HCT116 (cell line): Measurements from ENCODE around the gene NEO1. TPM values are rescaled to one million over a fixed set of nuclear protein-coding genes. Genes with fewer than 3 reads are reported as not detected.

ENCODE experiments used
- ATAC-seq: fragments of 200-7000 bp; cut with Tn5 transposase; 2 replicates; pipeline ENCODE4 v1.9.1; 2020; ENCODE audit warnings: mild to moderate bottlenecking, moderate library complexity
- BruUV-seq: library from RNA; stranded (reverse); fragments of 400-500 nt; replicated peaks from 2 replicates; lab custom pipeline; 2021; lab: Mats Ljungman, UMichigan
- CTCF ChIA-PET: fragments of 300-600 bp; sonication (Branson Sonifier 250); formaldehyde crosslinking; loops from one replicate; lab custom pipeline; 2021; ENCODE audit warnings: antibody characterized with exemption; lab: Charles Lee
- POLR2A ChIA-PET: fragments of 300-600, 350-600 bp; sonication (Branson Sonifier 250); formaldehyde crosslinking; loops from one replicate; lab custom pipeline; 2021; ENCODE audit warnings: antibody characterized with exemption; lab: Charles Lee
- RAD21 ChIA-PET, 2 experiments: fragments of 300-600 bp; sonication (Branson Sonifier 250); formaldehyde crosslinking; loops; one replicate each; lab custom pipeline; 2023; ENCODE audit warnings: low total read pairs in 2 of 2; ENCODE audit not compliant: uncharacterized antibody in 2 of 2, unreplicated experiment in 2 of 2, low non-redundant PET in 1 of 2; lab: Charles Lee
- DNase-seq: peaks from one replicate; pipeline ENCODE4 v3.0.0-alpha.2; 2010; ENCODE audit warnings: low read depth, low spot score
- H2AFZ ChIP-seq: fragments of 200-600 bp; shearing (Covaris generic), sonication (generic); 2 replicates; pipeline ENCODE4 v1.6.1; 2017; ENCODE audit warnings: low read depth, mixed run types, mixed read lengths, antibody characterized with exemption, low read length; ENCODE audit not compliant: poor library complexity, severe bottlenecking
- H3K27ac ChIP-seq: 2 replicates; pipeline ENCODE4 v1.5.1; 2012; ENCODE audit warnings: low read depth, low read length
- H3K27me3 ChIP-seq: fragments of 200-600 bp; sonication (generic); 2 replicates; pipeline ENCODE4 v1.6.1; 2016; ENCODE audit warnings: mixed run types, low read length, mixed read lengths; ENCODE audit not compliant: insufficient read depth
- H3K36me3 ChIP-seq, 2 experiments: fragments of 200-500 bp in 1 of 2; fragments of 200-600 bp in 1 of 2; sonication (Bioruptor generic) in 1 of 2; sonication (generic) in 1 of 2; 2 replicates each; pipeline versions ENCODE4 v1.5.1 to v1.6.1; 2014 to 2016; ENCODE audit warnings: low read length in 2 of 2, inconsistent platforms in 1 of 2, mixed read lengths in 1 of 2, mixed run types in 1 of 2; ENCODE audit not compliant: insufficient read depth in 2 of 2, control insufficient read depth in 1 of 2
- H3K4me1 ChIP-seq, 2 experiments: fragments of 200-600 bp in 1 of 2; sonication (generic) in 1 of 2; 2 replicates each; pipeline versions ENCODE4 v1.5.1 to v1.6.1; 2012 to 2017; ENCODE audit warnings: low read length in 2 of 2, inconsistent platforms in 1 of 2, mild to moderate bottlenecking in 1 of 2, mixed read lengths in 1 of 2, mixed run types in 1 of 2, moderate library complexity in 1 of 2; ENCODE audit not compliant: insufficient read depth in 2 of 2, control insufficient read depth in 1 of 2
- H3K4me2 ChIP-seq: fragments of 200-600 bp; sonication (generic); 2 replicates; pipeline ENCODE4 v1.6.1; 2017; ENCODE audit warnings: mixed run types, low read length, mixed read lengths
- H3K4me3 ChIP-seq, 2 experiments: fragments of 200-600 bp in 1 of 2; sonication (generic) in 1 of 2; replicated peaks in 1 of 2; 2 replicates each; pipeline ENCODE4 v1.5.1; 2011 to 2016; ENCODE audit warnings: low read length in 2 of 2, control low read depth in 1 of 2, low read depth in 1 of 2, mild to moderate bottlenecking in 1 of 2, mixed read lengths in 1 of 2, mixed run types in 1 of 2
- H3K79me2 ChIP-seq: fragments of 200-600 bp; sonication (generic); 2 replicates; pipeline ENCODE4 v1.6.1; 2017; ENCODE audit warnings: mild to moderate bottlenecking, mixed run types, low read length, moderate library complexity, mixed read lengths; ENCODE audit not compliant: insufficient read depth
- H3K9ac ChIP-seq: fragments of 200-600 bp; sonication (generic); 2 replicates; pipeline ENCODE4 v1.6.1; 2016; ENCODE audit warnings: low read length, mixed read lengths
- H3K9me2 ChIP-seq: fragments of 200-600 bp; sonication (generic), shearing (Covaris generic); 2 replicates; pipeline ENCODE4 v1.6.1; 2017; ENCODE audit warnings: mixed run types, mild to moderate bottlenecking, moderate library complexity; ENCODE audit not compliant: insufficient read depth
- H3K9me3 ChIP-seq, 2 experiments: fragments of 200-500 bp in 1 of 2; fragments of 200-600 bp in 1 of 2; sonication (Bioruptor generic) in 1 of 2; sonication (generic) in 1 of 2; 2 replicates each; pipeline ENCODE4 v1.6.1; 2014 to 2017; ENCODE audit warnings: low read length in 2 of 2, mixed read lengths in 2 of 2, inconsistent platforms in 1 of 2, low read depth in 1 of 2, mild to moderate bottlenecking in 1 of 2, mixed run types in 1 of 2, moderate library complexity in 1 of 2; ENCODE audit not compliant: control insufficient read depth in 1 of 2, insufficient read depth in 1 of 2
- H4K20me1 ChIP-seq: fragments of 200-600 bp; sonication (generic), shearing (Covaris generic); 2 replicates; pipeline ENCODE4 v1.6.1; 2017; ENCODE audit warnings: mixed run types, mild to moderate bottlenecking, moderate library complexity; ENCODE audit not compliant: insufficient read depth
- CBX3 ChIP-seq: IDR thresholded peaks from 2 replicates; pipeline ENCODE4 v1.6.1; 2012; ENCODE audit warnings: low read depth
- EZH2 ChIP-seq: fragments of 200-600 bp; sonication (generic); IDR thresholded peaks from 2 replicates; pipeline ENCODE4 v1.6.1; 2017; ENCODE audit warnings: antibody characterized with exemption, mixed run types
- EZH2phosphoT487 ChIP-seq: fragments of 200-600 bp; IDR thresholded peaks from 2 replicates; pipeline ENCODE4 v1.6.1; 2018; ENCODE audit warnings: antibody characterized with exemption, borderline replicate concordance
- POLR2A ChIP-seq: IDR thresholded peaks from 2 replicates; pipeline ENCODE4 v1.7.0; 2011; ENCODE audit warnings: borderline replicate concordance; ENCODE audit not compliant: insufficient read depth, insufficient read length; ENCODE audit errors: extremely low read depth
- POLR2AphosphoS5 ChIP-seq: IDR thresholded peaks from 2 replicates; pipeline ENCODE4 v1.6.1; 2011; ENCODE audit warnings: mild to moderate bottlenecking, low read depth, low read length, moderate library complexity
- RAD21 ChIP-seq: IDR thresholded peaks from 2 replicates; pipeline ENCODE4 v1.6.1; 2012; ENCODE audit warnings: low read depth, mild to moderate bottlenecking
- YY1 ChIP-seq: IDR thresholded peaks from 2 replicates; pipeline ENCODE4 v1.6.1; 2011; ENCODE audit warnings: low read length, low read depth, moderate library complexity, mild to moderate bottlenecking; ENCODE audit not compliant: insufficient replicate concordance; ENCODE audit errors: extremely low read depth
- ZFX ChIP-seq: fragments of 450-650 bp; IDR thresholded peaks from 2 replicates; pipeline ENCODE4 v1.6.1; 2017
- ZNF274 ChIP-seq: fragments of 200-500 bp; sonication (Bioruptor generic); IDR thresholded peaks from 2 replicates; pipeline ENCODE4 v1.6.1; 2014; ENCODE audit warnings: mild to moderate bottlenecking, low read depth, low read length, inconsistent platforms
- intact Hi-C: fragments of 100-400 bp; cut with micrococcal nuclease; formaldehyde crosslinking; loops from 2 replicates; pipeline ENCODE4 v1.10.0; 2022
- total RNA-seq: library from RNA; stranded (reverse); gene quantifications from one replicate; pipeline ENCODE4 v1.2.1, GENCODE V29; 2021; ENCODE audit not compliant: unreplicated experiment
- TF ChIP-seq, protein P1 (sequence below): IDR thresholded peaks from 2 replicates; pipeline ENCODE4 v1.6.1; 2012
- TF ChIP-seq, protein P2 (sequence below): IDR thresholded peaks from 2 replicates; pipeline ENCODE4 v1.6.1; 2011; ENCODE audit warnings: mild to moderate bottlenecking, low read length, moderate library complexity; ENCODE audit not compliant: insufficient replicate concordance; ENCODE audit errors: extremely low read depth
- TF ChIP-seq, protein P3 (sequence below): IDR thresholded peaks from 2 replicates; pipeline ENCODE4 v1.6.1; 2012; ENCODE audit warnings: low read depth
- TF ChIP-seq, protein P4 (sequence below): IDR thresholded peaks from 2 replicates; pipeline ENCODE4 v1.6.1; 2012

The NEO1 gene
- total RNA-seq, 1 experiment from 2014 or later = 30.0 TPM

DNA sequence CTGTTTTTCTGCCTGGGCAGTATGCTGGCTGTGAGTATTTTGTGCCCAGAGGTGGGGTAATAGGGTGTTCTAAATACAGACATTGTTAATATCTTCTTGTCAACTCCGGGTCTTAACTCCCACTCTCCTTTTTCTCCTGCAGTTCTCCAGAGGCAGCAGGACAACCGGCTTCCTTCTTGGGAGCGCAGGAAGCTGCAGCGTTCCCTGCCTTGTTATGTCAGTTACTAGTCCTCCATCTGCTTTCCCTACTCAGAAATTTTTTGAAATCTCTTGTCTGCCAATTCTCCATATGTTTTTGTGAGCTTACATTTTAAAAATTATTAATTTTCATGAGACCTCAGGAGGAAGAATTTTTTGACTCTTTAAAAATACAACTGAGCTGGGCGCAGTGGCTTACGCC lies 67.2 kb downstream of the NEO1 start:
- H3K9me2 ChIP-seq = no peaks in the 10 kb centered on the region
- ChIA-PET CTCF (interaction anchor here (1.6 kb wide), 1 partner anchor 10 kb away, joined by 3 read pairs; no protein-coding TSS in a partner anchor), POLR2A (no interaction called here), RAD21 (no interaction called here)
- TF ChIP-seq EZH2 = no peak
- TF ChIP-seq, protein P1, sequence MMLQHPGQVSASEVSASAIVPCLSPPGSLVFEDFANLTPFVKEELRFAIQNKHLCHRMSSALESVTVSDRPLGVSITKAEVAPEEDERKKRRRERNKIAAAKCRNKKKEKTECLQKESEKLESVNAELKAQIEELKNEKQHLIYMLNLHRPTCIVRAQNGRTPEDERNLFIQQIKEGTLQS = no peak
- no peak for TF ChIP-seq RAD21
- TF ChIP-seq, protein P2, sequence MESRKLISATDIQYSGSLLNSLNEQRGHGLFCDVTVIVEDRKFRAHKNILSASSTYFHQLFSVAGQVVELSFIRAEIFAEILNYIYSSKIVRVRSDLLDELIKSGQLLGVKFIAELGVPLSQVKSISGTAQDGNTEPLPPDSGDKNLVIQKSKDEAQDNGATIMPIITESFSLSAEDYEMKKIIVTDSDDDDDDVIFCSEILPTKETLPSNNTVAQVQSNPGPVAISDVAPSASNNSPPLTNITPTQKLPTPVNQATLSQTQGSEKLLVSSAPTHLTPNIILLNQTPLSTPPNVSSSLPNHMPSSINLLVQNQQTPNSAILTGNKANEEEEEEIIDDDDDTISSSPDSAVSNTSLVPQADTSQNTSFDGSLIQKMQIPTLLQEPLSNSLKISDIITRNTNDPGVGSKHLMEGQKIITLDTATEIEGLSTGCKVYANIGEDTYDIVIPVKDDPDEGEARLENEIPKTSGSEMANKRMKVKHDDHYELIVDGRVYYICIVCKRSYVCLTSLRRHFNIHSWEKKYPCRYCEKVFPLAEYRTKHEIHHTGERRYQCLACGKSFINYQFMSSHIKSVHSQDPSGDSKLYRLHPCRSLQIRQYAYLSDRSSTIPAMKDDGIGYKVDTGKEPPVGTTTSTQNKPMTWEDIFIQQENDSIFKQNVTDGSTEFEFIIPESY = no peak
- TF ChIP-seq YY1 = no peak
- H3K27ac ChIP-seq = no peak overlapping the region
- no peak for DNase-seq
- no peaks in the 10 kb centered on the region; a peak in 1 of 4 replicates for H3K36me3 ChIP-seq
- H3K9me3 ChIP-seq = no peaks in the 10 kb centered on the region
- H2AFZ ChIP-seq = no peak overlapping the region
- BruUV-seq = no TSS peak
- H3K9ac ChIP-seq = no peak overlapping the region
- H3K4me1 ChIP-seq = no peaks in the 10 kb centered on the region
- no peak for ATAC-seq
- H3K27me3 ChIP-seq = no peaks in the 10 kb centered on the region
- H3K79me2 ChIP-seq = no peaks in the 10 kb centered on the region
- no peak overlapping the region for H3K4me3 ChIP-seq
- no peak overlapping the region for H3K4me2 ChIP-seq
- intact Hi-C loops = no loop called here
- no peaks in the 10 kb centered on the region for H4K20me1 ChIP-seq

DNA sequence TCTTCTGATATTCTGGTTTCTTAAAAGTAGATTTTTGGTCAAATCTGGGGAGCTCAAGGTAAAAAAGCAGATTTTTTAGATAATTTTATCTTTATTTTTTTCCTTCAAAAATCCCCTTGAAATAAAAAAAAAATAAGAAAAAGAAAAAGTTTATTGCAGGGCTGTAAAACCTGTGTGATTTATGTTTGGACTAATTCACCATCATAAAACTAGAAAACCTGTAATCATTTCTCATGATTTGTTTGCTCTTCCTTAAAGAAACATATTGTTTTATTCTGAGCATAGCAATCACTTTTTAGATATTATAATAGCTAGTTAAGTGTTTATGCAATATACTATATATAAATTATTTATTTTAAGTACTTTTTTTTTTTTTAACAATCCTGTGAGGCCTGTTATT lies 68.0 kb downstream of the NEO1 start:
- intact Hi-C loops = no loop called here
- H3K4me3 ChIP-seq = no peak overlapping the region
- POLR2A ChIA-PET = no interaction called here
- H3K4me2 ChIP-seq = no peak overlapping the region
- H3K79me2 ChIP-seq = no peaks in the 10 kb centered on the region
- no TSS peak for BruUV-seq
- ATAC-seq (no peak), DNase-seq (no peak)
- H3K27ac ChIP-seq = no peak overlapping the region
- H3K9ac ChIP-seq = no peak overlapping the region
- no peaks in the 10 kb centered on the region; a peak in 1 of 4 replicates for H3K36me3 ChIP-seq
- no peaks in the 10 kb centered on the region for H3K9me3 ChIP-seq
- H3K27me3 ChIP-seq = no peaks in the 10 kb centered on the region
- no peaks in the 10 kb centered on the region for H3K9me2 ChIP-seq
- no peaks in the 10 kb centered on the region for H3K4me1 ChIP-seq
- no peak overlapping the region for H2AFZ ChIP-seq
- RAD21 ChIA-PET = no interaction called here
- no peaks in the 10 kb centered on the region for H4K20me1 ChIP-seq
- CTCF ChIA-PET = interaction anchor here (1.6 kb wide), 1 partner anchor 9 kb away, joined by 3 read pairs; no protein-coding TSS in a partner anchor
- TF ChIP-seq, protein P3, sequence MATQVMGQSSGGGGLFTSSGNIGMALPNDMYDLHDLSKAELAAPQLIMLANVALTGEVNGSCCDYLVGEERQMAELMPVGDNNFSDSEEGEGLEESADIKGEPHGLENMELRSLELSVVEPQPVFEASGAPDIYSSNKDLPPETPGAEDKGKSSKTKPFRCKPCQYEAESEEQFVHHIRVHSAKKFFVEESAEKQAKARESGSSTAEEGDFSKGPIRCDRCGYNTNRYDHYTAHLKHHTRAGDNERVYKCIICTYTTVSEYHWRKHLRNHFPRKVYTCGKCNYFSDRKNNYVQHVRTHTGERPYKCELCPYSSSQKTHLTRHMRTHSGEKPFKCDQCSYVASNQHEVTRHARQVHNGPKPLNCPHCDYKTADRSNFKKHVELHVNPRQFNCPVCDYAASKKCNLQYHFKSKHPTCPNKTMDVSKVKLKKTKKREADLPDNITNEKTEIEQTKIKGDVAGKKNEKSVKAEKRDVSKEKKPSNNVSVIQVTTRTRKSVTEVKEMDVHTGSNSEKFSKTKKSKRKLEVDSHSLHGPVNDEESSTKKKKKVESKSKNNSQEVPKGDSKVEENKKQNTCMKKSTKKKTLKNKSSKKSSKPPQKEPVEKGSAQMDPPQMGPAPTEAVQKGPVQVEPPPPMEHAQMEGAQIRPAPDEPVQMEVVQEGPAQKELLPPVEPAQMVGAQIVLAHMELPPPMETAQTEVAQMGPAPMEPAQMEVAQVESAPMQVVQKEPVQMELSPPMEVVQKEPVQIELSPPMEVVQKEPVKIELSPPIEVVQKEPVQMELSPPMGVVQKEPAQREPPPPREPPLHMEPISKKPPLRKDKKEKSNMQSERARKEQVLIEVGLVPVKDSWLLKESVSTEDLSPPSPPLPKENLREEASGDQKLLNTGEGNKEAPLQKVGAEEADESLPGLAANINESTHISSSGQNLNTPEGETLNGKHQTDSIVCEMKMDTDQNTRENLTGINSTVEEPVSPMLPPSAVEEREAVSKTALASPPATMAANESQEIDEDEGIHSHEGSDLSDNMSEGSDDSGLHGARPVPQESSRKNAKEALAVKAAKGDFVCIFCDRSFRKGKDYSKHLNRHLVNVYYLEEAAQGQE = no peak
- TF ChIP-seq RAD21 (no peak), POLR2AphosphoS5 (no peak), POLR2A (no peak), EZH2phosphoT487 (no peak), ZFX (no peak), YY1 (no peak), ZNF274 (no peak), CBX3 (no peak)
- TF ChIP-seq, protein P4, sequence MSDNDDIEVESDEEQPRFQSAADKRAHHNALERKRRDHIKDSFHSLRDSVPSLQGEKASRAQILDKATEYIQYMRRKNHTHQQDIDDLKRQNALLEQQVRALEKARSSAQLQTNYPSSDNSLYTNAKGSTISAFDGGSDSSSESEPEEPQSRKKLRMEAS = no peak
